Sigmoid colon (tissue), 7 donors: ENCODE results near the gene CMTM7. TPM values are rescaled to one million over a fixed set of nuclear protein-coding genes. Genes with fewer than 3 reads are reported as not detected.

Source experiments
- DNase-seq: peaks from one replicate; pipeline ENCODE4 v3.0.0-alpha.2; 2019
- H3K27ac ChIP-seq, 4 donors: fragments of 200-600 bp; sonication (generic); one replicate each; pipeline ENCODE4 v1.5.1; 2016 to 2019; ENCODE audit warnings: mild to moderate bottlenecking in 1 of 4
- H3K27me3 ChIP-seq, 3 donors: fragments of 200-600 bp; sonication (generic); one replicate each; pipeline ENCODE4 v1.5.1; 2019; ENCODE audit warnings: mild to moderate bottlenecking in 1 of 3
- H3K36me3 ChIP-seq, 4 donors: fragments of 200-600 bp; sonication (generic); one replicate each; pipeline ENCODE4 v1.5.1; 2016 to 2019
- H3K4me1 ChIP-seq, 4 donors: fragments of 200-600 bp; sonication (generic); one replicate each; pipeline ENCODE4 v1.5.1; 2017 to 2019
- H3K4me3 ChIP-seq, 4 donors: fragments of 200-600 bp; sonication (generic); one replicate each; pipeline ENCODE4 v1.5.1; 2017 to 2019; ENCODE audit warnings: mild to moderate bottlenecking in 2 of 4, moderate library complexity in 1 of 4
- H3K9me3 ChIP-seq, 4 donors: fragments of 200-600 bp in 3 of 4; sonication (generic) in 3 of 4; one replicate each; pipeline versions ENCODE4 v1.5.1 to v1.6.1; 2013 to 2019
- EP300 ChIP-seq, 4 donors: sonication (generic); formaldehyde crosslinking; IDR thresholded peaks; one replicate each; pipeline ENCODE4 v1.6.1; 2017; ENCODE audit warnings: antibody characterized with exemption in 4 of 4
- POLR2A ChIP-seq, 2 donors: fragments of 450-650 bp; IDR thresholded peaks; one replicate each; pipeline ENCODE4 v1.6.1; 2016; ENCODE audit warnings: antibody characterized with exemption in 2 of 2, mild to moderate bottlenecking in 2 of 2, moderate library complexity in 2 of 2
- POLR2AphosphoS5 ChIP-seq, 4 donors: sonication (generic); formaldehyde crosslinking; IDR thresholded peaks; one replicate each; pipeline ENCODE4 v1.6.1; 2017; ENCODE audit warnings: antibody characterized with exemption in 4 of 4
- WGBS, 2 donors: extraction: QIAGEN DNeasy Blood & Tissue Kit; methylation state at CpG; one replicate each; pipeline ENCODE4 v1.1.7; 2013; 5-methylcytosine and 5-hydroxymethylcytosine counted together
- intact Hi-C: fragments of 100-400 bp; cut with DNase I; formaldehyde crosslinking; loops from one replicate; pipeline ENCODE4 v1.15.1; 2023
- polyA plus RNA-seq, 3 donors: library from polyadenylated mRNA; stranded (reverse); fragments of 200-250 nt; gene quantifications; one replicate each; pipeline ENCODE4 v1.2.3, GENCODE V29; 2013
- total RNA-seq, 4 donors: library from RNA; depleted of rRNA; stranded (reverse); fragments of >200 nt; gene quantifications; one replicate each; pipeline ENCODE4 v1.1.0, GENCODE V29; 2016
- TF ChIP-seq, protein P1 (sequence below), 4 experiments: fragments of 450-650 bp in 3 of 4; fragments of 200-600 bp in 1 of 4; IDR thresholded peaks; one replicate each; pipeline ENCODE4 v1.5.1; 2016 to 2019; ENCODE audit warnings: antibody characterized with exemption in 4 of 4, mild to moderate bottlenecking in 3 of 4, moderate library complexity in 2 of 4
- donor health status: healthy with polysubstance abuse.
- donor health status: Bipolar disorder and iron deficiency.
- donor health status: healthy.

Gene CMTM7
- total and polyA plus RNA-seq, 7 donors = 3.6 to 13.3 (median 7.2) TPM

DNA sequence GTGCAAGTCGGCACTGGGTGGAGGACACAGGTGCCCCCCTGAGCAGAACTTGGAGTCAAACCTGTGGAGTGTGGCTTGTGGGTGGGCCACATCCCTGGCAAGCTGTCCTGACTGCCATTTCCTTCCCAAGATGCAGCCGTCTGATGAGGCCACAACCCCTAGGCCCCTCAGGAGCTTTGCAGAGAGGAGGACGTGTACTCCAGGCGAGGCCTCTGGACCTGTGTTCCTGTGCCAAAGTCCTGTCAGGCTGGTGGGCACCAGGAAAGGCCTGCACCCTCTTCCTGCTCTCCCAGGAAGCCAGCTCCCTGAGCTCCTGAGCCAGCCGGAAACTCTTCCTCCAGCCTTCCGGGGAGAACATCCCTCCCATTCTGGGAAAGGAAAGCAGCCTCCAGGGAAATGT, 62.5 kb downstream of the CMTM7 start:
- no peaks in the 10 kb centered on the region for H3K36me3 ChIP-seq
- WGBS, 2 donors = 88 to 93% methylated on average over 6 of the region's 6 CpGs

DNA sequence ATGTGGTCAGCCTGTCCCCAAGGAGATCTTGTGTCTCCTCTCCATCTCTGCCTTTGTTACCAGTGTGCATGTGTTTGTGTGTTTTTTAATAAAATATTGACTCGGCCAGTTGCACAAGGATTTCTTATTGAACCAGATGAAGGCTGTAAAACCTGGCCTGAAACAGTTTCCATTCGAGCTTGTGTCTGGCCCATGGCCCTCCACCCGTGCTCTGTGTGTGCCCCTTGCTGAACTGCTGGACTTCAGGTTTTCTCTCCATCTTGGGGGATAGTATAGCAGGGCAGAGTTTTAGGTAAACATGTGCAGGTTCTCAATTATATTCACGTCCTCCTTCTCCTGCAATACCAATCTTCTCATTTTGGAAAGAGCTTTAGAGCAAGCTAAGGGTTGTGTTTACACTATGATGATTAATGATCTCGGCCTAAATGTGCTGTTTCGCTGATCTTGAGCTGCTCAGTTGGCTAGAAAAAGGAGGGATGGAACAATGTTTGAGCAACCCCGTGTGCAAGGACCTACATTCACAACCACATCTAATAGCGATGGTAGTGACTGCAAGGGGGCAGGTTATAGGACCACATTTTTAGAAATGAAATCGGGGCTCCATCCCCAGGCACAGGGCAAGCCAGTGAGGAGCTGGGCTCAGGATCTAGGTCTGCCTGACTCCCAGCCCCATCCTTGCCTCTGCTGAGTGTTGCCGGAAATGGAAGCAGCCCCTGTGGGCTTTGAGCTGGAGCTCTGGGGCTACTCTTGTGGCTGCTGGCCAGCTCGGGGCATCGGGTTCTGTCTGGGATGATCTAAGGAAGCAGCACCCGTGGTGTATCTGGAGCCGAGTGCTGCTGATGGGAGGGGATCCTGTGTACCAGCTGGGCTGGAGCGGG, 63.3 kb downstream of the CMTM7 start:
- Histone ChIP-seq H3K27me3 (no peaks in the 10 kb centered on the region), H3K4me3 (no peak overlapping the region), H3K27ac (no peak overlapping the region), H3K36me3 (no peaks in the 10 kb centered on the region), H3K9me3 (no peaks in the 10 kb centered on the region), H3K4me1 (no peaks in the 10 kb centered on the region)
- 83 to 89% methylated on average over 15 of the region's 15 CpGs for WGBS, 2 donors
- intact Hi-C loops = no loop called here
- TF ChIP-seq EP300 (IDR thresholded peaks at IDR 0.05) (no peak), POLR2AphosphoS5 (IDR thresholded peaks at IDR 0.05) (no peak)
- TF ChIP-seq, protein P1, sequence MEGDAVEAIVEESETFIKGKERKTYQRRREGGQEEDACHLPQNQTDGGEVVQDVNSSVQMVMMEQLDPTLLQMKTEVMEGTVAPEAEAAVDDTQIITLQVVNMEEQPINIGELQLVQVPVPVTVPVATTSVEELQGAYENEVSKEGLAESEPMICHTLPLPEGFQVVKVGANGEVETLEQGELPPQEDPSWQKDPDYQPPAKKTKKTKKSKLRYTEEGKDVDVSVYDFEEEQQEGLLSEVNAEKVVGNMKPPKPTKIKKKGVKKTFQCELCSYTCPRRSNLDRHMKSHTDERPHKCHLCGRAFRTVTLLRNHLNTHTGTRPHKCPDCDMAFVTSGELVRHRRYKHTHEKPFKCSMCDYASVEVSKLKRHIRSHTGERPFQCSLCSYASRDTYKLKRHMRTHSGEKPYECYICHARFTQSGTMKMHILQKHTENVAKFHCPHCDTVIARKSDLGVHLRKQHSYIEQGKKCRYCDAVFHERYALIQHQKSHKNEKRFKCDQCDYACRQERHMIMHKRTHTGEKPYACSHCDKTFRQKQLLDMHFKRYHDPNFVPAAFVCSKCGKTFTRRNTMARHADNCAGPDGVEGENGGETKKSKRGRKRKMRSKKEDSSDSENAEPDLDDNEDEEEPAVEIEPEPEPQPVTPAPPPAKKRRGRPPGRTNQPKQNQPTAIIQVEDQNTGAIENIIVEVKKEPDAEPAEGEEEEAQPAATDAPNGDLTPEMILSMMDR (IDR thresholded peaks at IDR 0.05) = no peak
- no peak for DNase-seq

More for the DNA sequence above, 62.5 kb downstream of the CMTM7 start:
- intact Hi-C loops = no loop called here
- no peaks in the 10 kb centered on the region for H3K9me3 ChIP-seq
- no peak overlapping the region for H3K4me3 ChIP-seq
- no peaks in the 10 kb centered on the region for H3K27me3 ChIP-seq
- DNase-seq = no peak
- H3K27ac ChIP-seq = no peak overlapping the region
- no peaks in the 10 kb centered on the region for H3K4me1 ChIP-seq
- TF ChIP-seq EP300 (IDR thresholded peaks at IDR 0.05) (no peak), POLR2A (IDR thresholded peaks at IDR 0.05) (no peak)
- TF ChIP-seq, protein P1 (IDR thresholded peaks at IDR 0.05) = no peak

DNA sequence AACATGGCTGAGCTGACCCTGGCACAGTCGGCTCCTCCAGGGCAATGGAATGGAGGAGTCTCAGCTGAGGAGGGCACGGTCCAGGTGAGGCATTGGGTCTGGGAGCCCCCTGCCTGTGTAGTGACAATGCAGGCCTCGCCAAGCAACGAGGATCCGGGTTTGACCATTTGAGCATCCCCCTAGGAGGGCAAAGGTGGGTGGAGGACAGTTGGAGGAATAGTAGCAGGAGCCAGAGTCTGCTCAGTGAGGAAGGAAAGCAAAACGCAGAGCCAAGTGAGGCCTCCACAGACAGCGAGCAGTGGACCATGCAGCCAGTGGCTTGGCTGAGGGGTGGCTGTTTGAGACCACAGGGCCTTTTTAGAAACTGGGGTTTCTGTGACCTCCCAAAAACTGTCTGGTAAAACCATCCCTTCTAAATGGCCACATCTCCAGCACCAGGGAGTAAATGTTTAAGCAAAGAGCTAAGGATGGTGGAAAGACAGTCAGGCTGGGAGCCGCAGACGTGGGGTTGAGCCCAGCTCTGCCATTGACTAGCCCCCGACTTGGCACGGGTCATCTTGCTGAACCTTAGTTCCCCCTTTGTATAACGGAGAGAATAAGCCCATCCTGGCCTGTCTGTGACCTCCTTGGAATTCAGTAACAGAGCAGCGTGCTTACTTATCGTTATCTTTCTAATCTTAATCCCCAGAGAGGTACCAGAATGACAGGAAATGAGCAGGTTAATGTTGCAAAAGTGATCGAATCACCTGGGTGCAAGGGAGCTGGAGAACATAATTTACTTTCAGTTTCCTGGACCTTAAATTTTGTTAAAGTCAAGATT, 64.2 kb downstream of the CMTM7 start:
- 83 to 91% methylated on average over 15 of the region's 15 CpGs for WGBS, 2 donors
- no peak overlapping the region for H3K27ac ChIP-seq
- TF ChIP-seq POLR2AphosphoS5 (IDR thresholded peaks at IDR 0.05) = no peak
- no peak for TF ChIP-seq EP300 (IDR thresholded peaks at IDR 0.05)
- TF ChIP-seq, protein P1 (IDR thresholded peaks at IDR 0.05) = no peak
- no peak for TF ChIP-seq POLR2A (IDR thresholded peaks at IDR 0.05)
- no peaks in the 10 kb centered on the region for H3K36me3 ChIP-seq
- H3K4me3 ChIP-seq = no peak overlapping the region
- intact Hi-C loops = no loop called here
- no peaks in the 10 kb centered on the region for H3K9me3 ChIP-seq
- no peaks in the 10 kb centered on the region for H3K27me3 ChIP-seq
- no peak for DNase-seq
- no peaks in the 10 kb centered on the region for H3K4me1 ChIP-seq

DNA sequence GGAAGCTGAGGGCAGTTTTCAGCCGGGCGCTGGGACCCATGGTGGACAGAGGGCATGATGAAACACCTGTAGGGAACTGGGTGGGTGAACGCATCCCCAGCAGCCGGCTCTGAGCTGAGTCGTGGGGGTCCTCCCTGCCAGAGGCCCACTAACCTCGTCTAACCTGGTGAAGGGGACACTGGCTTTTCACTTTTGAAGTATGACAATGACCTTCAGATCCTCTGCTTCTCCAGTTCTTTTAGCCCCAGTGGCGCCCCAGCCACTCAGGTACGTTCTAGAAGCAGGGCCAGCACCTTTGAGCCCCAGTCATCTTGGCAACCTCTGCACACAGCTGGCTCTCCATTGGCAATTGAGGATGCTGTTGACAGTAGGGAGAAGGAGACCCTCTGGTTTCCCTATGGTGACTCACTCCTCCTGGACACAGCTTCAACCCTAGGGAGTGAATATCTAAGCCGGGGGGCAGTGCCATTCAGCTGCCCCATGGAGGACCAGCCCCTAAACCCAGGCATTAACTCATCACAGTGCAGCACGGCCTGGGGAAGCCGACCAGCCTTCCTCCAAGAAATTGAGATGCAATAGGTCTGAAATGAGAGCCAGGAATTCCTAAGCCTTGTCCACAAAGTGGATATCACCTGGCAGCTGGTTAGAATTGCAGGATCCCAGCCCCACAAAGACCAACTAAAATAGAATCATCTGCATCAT, 64.9 kb downstream of the CMTM7 start:
- intact Hi-C loops = no loop called here
- H3K4me1 ChIP-seq = no peaks in the 10 kb centered on the region
- no peaks in the 10 kb centered on the region for H3K27me3 ChIP-seq
- H3K9me3 ChIP-seq = no peaks in the 10 kb centered on the region
- no peaks in the 10 kb centered on the region for H3K36me3 ChIP-seq
- no peak overlapping the region for H3K4me3 ChIP-seq
- TF ChIP-seq, protein P1 (IDR thresholded peaks at IDR 0.05) = no peak
- TF ChIP-seq POLR2A (IDR thresholded peaks at IDR 0.05) (no peak), POLR2AphosphoS5 (IDR thresholded peaks at IDR 0.05) (no peak), EP300 (IDR thresholded peaks at IDR 0.05) (no peak)
- 84 to 91% methylated on average over 11 of the region's 11 CpGs for WGBS, 2 donors
- DNase-seq = no peak
- H3K27ac ChIP-seq = no peak overlapping the region
